Ramos (cell line): ENCODE data around the gene CYP3A4.
"Not testable (repeated sequence)": the region's sequence is repeated elsewhere in the genome, so short reads cannot be mapped to it uniquely, and the experiment has no call there.

ENCODE experiments used
- in situ Hi-C: fragments of 300-500 bp; cut with MboI; formaldehyde crosslinking; loops from one replicate; pipeline ENCODE4 v1.14.3; 2022; ENCODE audit warnings: low sequenced_read_pairs; ENCODE audit not compliant: unreplicated experiment

The CYP3A4 gene

DNA sequence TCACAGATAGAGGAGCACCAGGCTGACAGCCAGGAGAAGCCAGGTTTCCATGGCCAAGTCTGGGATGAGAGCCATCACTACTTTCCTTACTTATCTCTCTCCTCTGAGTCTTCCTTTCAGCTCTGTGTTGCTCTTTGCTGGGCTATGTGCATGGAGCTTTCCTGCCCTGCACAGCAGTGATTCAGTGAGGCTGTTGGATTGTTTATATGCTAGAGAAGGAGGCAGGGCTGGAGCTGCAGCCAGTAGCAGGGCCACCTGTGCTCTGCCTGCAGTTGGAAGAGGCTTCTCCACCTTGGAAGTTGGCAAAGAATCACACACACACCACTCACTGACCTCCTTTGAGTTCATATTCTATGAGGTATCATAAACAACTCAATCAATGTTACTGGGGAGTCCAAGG is at the start of gene CYP3A4:
TSS of gene CYP3A4 (minus strand) at position 178 of the 400 bp plus-strand sequence. CDS start at position 75, 103 bp downstream.
- in situ Hi-C loops, result no loop called here

- in situ Hi-C loops, result no loop called here
Measured at GRCh38 chr7:99833289-99833877, 49.4 kb upstream of the CYP3A4 start.

DNA sequence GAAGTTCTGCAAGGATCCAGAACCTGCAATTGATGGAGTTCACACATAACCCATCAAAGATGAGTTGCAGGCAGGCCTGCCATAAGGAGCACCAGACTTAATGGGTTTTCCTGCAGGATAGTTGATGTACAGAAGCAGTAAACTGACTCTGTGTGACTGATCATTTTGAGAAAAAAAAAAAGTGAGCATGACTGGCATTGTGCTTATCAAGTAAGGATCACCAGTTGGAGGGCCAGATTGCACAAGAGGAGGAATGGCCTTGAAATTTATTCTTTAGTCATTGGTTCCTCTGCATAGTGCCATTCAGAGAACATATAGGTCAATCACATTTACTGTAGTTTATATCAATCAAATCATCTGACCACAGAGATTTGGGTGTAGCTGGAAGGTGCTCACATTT is 47.6 kb upstream of the CYP3A4 start:
- in situ Hi-C loops, result no loop called here

DNA sequence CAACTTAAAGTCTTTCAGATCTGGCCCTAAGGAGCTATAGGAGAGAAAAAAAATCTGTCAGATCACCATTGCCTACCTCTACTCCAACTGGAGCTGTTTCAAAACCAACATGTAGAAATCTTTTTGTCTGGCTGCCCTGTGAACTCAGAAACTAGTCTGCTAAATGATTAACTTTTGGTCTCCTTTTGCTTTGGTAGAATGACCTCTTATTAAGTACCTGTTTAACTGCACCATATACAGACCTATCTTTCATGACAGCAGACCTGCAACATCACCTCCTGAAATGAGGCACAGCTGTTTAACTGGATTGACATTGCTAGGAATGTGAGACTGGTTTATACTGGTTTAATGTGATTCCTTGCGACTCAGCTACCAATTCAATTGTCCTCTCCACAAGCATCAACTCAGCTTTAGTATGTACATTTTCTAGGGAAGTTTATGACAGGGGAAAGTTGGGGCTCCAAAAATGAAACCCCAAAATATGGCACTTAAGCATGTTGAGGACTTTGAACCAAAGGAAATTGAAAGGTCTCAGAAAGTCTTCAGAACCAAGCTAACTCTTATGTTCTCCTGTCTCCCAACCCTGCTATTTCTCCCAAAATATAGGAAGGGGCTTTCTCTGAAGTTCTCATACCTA is 45.7 kb upstream of the CYP3A4 start:
- in situ Hi-C loops, result no loop called here

- in situ Hi-C loops, result no loop called here
Measured at GRCh38 chr7:99828811-99829210, 44.8 kb upstream of the CYP3A4 start.

- in situ Hi-C loops, result no loop called here
Measured at GRCh38 chr7:99827040-99827778, 43.2 kb upstream of the CYP3A4 start.

DNA sequence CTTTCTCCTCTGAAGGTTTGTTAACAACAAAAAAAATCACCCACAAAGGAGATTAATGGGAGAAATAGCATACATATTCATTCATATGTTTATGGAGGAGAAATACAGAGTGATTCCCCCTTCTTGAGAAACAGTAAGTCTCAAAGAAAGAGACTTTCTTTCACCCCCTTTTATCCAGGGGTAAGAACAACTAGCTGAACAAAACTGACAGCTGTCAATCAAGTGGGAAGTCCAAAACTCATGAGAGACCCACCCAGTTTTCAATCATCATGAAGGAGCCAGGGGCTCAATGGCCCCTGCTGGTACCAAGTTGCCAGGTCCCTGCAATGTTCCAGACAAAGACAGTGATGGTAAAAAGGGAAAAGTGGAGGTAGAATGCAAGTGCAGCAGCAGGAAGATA is 41.9 kb upstream of the CYP3A4 start:
- in situ Hi-C loops, result no loop called here

DNA sequence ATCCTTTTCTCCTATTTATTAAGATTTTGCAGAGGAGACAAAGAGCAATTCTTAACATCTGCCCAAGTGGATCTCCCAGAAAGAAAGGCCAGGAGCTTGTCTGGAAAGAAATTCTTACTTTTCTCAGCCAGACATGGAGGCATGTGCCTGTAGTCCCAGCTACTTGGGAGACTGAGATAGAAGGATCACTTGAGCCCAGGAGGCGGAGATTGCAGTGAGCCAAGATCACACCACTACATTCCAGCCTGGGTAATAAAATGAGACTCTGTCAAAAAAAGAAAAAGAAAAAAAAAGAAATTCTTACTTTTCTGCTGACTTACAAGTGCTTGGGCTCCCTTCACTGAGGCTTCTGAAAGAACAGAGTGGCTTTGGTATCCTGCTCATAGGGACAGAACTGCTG is 41.5 kb upstream of the CYP3A4 start:
- in situ Hi-C loops, result no loop called here

- in situ Hi-C loops, result no loop called here
Measured at GRCh38 chr7:99824091-99824490, 40.1 kb upstream of the CYP3A4 start.

- in situ Hi-C loops, result no loop called here
Measured at GRCh38 chr7:99822731-99823718, 39.0 kb upstream of the CYP3A4 start.

DNA sequence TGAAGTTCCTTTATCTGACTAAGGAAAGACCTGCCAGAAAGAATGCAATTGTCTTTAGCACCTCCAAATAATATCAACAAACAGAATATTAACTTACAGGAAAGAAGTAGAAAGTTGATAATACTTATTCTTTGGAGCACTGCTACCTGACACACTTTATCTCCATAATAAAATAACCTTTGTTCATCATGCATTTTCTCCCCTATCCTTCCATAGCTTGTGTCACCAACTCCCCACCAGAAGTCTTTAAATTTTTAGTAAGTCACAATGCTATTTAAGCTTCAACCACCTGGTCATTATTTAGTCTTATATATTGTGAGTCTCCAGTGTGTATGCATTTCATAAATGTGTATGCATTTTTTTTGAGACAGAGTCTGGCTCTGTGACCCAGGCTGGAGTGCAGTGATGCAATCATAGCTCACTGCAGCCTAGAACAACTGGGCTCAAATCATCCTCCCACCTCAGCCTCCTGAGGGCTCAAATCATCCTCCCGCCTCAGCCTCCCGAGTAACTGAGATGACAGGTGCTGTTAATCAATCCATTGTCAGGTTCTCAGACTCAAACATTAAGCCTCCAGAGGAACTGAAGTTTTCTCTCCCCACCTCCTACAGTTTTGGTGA is 36.5 kb upstream of the CYP3A4 start:
- in situ Hi-C loops, result no loop called here

DNA sequence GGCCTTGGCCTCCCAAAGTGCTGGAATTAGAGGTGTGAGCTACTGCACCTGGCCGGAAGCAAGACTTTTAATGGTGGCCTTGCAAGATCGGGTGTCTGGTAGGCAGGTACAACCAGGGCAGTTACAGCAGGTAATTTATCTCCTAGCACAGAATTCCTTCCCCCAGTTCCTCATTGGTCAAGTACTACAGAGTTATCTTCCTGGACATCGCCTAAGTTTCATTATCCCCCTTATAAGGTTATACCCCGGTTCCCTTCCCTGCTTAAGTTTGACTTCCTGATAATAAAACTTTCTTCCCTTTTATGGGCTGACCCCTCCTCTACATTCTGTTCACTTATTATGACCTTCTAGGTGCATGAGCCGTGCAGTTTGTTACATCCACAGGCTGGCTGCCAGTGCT is 24.8 kb upstream of the CYP3A4 start:
- in situ Hi-C loops, result no loop called here

DNA sequence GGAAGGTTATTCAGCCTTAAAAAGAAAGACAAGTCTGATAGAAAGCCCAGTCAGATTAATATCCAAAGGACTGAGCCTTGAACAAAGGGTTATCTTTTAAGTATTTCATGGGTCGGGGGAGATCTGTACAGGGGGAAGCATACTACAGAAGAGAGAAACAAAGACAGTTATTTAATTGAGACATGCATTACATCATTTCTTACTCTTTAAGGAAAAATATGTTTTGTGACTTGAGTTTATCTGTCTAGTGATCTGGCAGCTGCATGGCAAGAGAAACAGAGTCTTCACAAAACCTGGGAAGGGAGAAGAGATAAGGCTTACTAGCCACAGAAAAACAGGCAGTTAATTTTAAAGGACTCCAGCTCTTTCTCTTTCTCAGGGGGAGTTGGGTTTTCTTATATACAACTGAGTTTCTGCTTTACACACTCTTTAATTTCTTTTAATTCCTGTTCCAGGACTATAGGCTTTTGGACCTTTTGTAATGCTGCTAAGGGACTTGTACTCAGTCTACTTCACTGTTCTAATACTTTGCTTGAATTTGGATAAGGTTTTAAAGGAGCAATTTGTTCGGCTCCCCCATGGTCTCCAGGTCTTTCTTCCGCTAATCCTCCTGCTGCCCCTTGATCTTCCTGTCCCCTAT is 23.0 kb upstream of the CYP3A4 start:
- in situ Hi-C loops, result no loop called here

- in situ Hi-C loops, result no loop called here
Measured at GRCh38 chr7:99805641-99806040, 21.7 kb upstream of the CYP3A4 start.

DNA sequence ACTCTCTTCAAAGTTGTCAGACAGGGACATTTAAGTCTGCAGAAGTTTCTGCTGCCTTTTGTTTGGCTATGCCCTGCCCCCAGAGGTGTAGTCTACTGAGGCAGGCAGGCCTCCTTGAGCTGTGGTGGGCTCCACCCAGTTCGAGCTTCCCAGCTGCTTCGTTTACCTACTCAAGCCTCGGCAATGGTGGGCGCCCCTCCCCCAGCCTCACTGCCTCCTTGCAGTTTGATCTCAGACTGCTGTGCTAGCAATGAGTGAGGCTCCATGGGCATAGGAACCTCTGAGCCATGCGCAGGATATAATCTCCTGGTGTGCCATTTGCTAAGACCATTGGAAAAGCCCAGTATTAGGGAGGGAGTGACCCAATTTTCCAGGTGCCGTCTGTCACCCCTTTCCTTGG is 19.1 kb upstream of the CYP3A4 start:
- in situ Hi-C loops, result not testable (repeated sequence)

GRCh38 chr7:99801407-99801806 is 17.4 kb upstream of the CYP3A4 start:
- in situ Hi-C loops, result not testable (repeated sequence)

- in situ Hi-C loops, result no loop called here
Measured at GRCh38 chr7:99798972-99799371, 15.0 kb upstream of the CYP3A4 start.

- in situ Hi-C loops, result not testable (repeated sequence)
Measured at GRCh38 chr7:99795864-99796263, 11.9 kb upstream of the CYP3A4 start.
